SK-N-MC (cell line): Measurements from ENCODE around the gene PTGER4.
A peak's percentile ranks its signal among the peaks of the same experiment; 100 is the strongest.

Source experiments
- DNase-seq: peaks from one replicate; pipeline ENCODE4 v3.0.0-alpha.2; 2011; ENCODE audit warnings: low read depth, low spot score
- H3K27ac ChIP-seq: fragments of 200-600 bp; sonication (generic); 2 replicates; pipeline ENCODE4 v1.5.1; 2016; ENCODE audit warnings: mixed run types
- H3K36me3 ChIP-seq: fragments of 200-600 bp; sonication (generic); 2 replicates; pipeline ENCODE4 v1.6.1; 2017; ENCODE audit warnings: antibody characterized with exemption, low read length, mixed read lengths; ENCODE audit not compliant: insufficient read depth
- H3K4me3 ChIP-seq: fragments of 200-600 bp; sonication (generic); 2 replicates; pipeline ENCODE4 v1.5.1; 2016
- H3K9ac ChIP-seq: fragments of 200-600 bp; sonication (generic); 2 replicates; pipeline ENCODE4 v1.8.0; 2017; ENCODE audit warnings: mixed run types, mixed read lengths; ENCODE audit not compliant: insufficient read length
- H3K9me3 ChIP-seq: fragments of 200-600 bp; sonication (generic); 2 replicates; pipeline ENCODE4 v1.6.1; 2017; ENCODE audit warnings: low read depth, mild to moderate bottlenecking, antibody characterized with exemption, low read length, moderate library complexity, mixed read lengths
- EZH2 ChIP-seq: fragments of 200-600 bp; sonication (generic); IDR thresholded peaks from one replicate; pipeline ENCODE4 v1.6.1; 2017; ENCODE audit warnings: antibody characterized with exemption
- FOXP2 ChIP-seq: optimal IDR thresholded peaks from 2 replicates; pipeline ENCODE3; 2011; ENCODE audit warnings: mild to moderate bottlenecking, moderate library complexity; ENCODE audit not compliant: insufficient read depth; ENCODE audit errors: extremely low read length, control extremely low read depth
- POLR2AphosphoS5 ChIP-seq: IDR thresholded peaks from 2 replicates; pipeline ENCODE4 v1.6.1; 2012; ENCODE audit warnings: mild to moderate bottlenecking, low read depth, low read length, borderline replicate concordance

PTGER4 gene

GRCh38 chr5:40676613-40677343 is 2.9 kb upstream of the PTGER4 start:
- Histone ChIP-seq H3K9me3 (no peaks in the 10 kb centered on the region), H3K4me3 (no peak overlapping the region), H3K9ac (no peak overlapping the region), H3K36me3 (no peaks in the 10 kb centered on the region; the same call in 1 of the 2 replicates), H3K27ac (no peak overlapping the region)
- no peak for TF ChIP-seq POLR2AphosphoS5
- TF ChIP-seq FOXP2, result no peak
- TF ChIP-seq EZH2, result no peak
- no peak for DNase-seq

GRCh38 chr5:40677456-40677855 is 2.3 kb upstream of the PTGER4 start:
- Histone ChIP-seq H3K36me3 (no peaks in the 10 kb centered on the region; the same call in 1 of the 2 replicates), H3K9ac (no peak overlapping the region), H3K27ac (no peak overlapping the region), H3K9me3 (no peaks in the 10 kb centered on the region), H3K4me3 (no peak overlapping the region)
- no peak for TF ChIP-seq EZH2
- TF ChIP-seq FOXP2, result no peak
- TF ChIP-seq POLR2AphosphoS5, result no peak
- no peak for DNase-seq

GRCh38 chr5:40678026-40678425 is 1.7 kb upstream of the PTGER4 start:
- H3K9me3 ChIP-seq, result no peaks in the 10 kb centered on the region
- DNase-seq, result no peak
- no peak overlapping the region for H3K4me3 ChIP-seq
- H3K9ac ChIP-seq, result no peak overlapping the region
- TF ChIP-seq FOXP2 (no peak), EZH2 (no peak), POLR2AphosphoS5 (no peak)
- H3K36me3 ChIP-seq, result no peaks in the 10 kb centered on the region; the same call in 1 of the 2 replicates
- H3K27ac ChIP-seq, result peak overlapping the region; percentile 83; the same call in 1 of the 2 replicates

- DNase-seq, result no peak
- peak overlapping the region; percentile 93 for H3K4me3 ChIP-seq
Observed at GRCh38 chr5:40678460-40679147, 1.1 kb upstream of the PTGER4 start.

GRCh38 chr5:40679148-40679912 is 385 bp upstream of the PTGER4 start:
- no peak for DNase-seq
- Histone ChIP-seq H3K27ac (peak overlapping the region; percentile 83), H3K9ac (peak overlapping the region; percentile 84), H3K9me3 (no peaks in the 10 kb centered on the region), H3K36me3 (no peaks in the 10 kb centered on the region; the same call in 1 of the 2 replicates), H3K4me3 (peak overlapping the region; percentile 93)
- TF ChIP-seq FOXP2 (no peak), POLR2AphosphoS5 (peak; percentile 45; the same call in 1 of the 2 replicates)

More at GRCh38 chr5:40678460-40679147, 1.1 kb upstream of the PTGER4 start:
- no peaks in the 10 kb centered on the region; the same call in 1 of the 2 replicates for H3K36me3 ChIP-seq
- H3K27ac ChIP-seq, result peak overlapping the region; percentile 83
- no peaks in the 10 kb centered on the region for H3K9me3 ChIP-seq
- peak overlapping the region; percentile 84 for H3K9ac ChIP-seq
- no peak for TF ChIP-seq EZH2

GRCh38 chr5:40680741-40681362 is 1.1 kb downstream of the PTGER4 start:
- no peak for DNase-seq
- TF ChIP-seq FOXP2, result no peak
- TF ChIP-seq EZH2, result no peak
- TF ChIP-seq POLR2AphosphoS5, result no peak
- Histone ChIP-seq H3K36me3 (no peaks in the 10 kb centered on the region; the same call in 1 of the 2 replicates), H3K9me3 (no peaks in the 10 kb centered on the region), H3K27ac (no peak overlapping the region), H3K9ac (no peak overlapping the region), H3K4me3 (peak overlapping the region; percentile 93)

- no peak overlapping the region for H3K9ac ChIP-seq
- H3K36me3 ChIP-seq, result no peaks in the 10 kb centered on the region; the same call in 1 of the 2 replicates
- H3K27ac ChIP-seq, result no peak overlapping the region
- DNase-seq, result no peak
- TF ChIP-seq EZH2, result no peak
- TF ChIP-seq FOXP2, result no peak
- no peak for TF ChIP-seq POLR2AphosphoS5
- H3K9me3 ChIP-seq, result no peaks in the 10 kb centered on the region
- no peak overlapping the region for H3K4me3 ChIP-seq
Observed at GRCh38 chr5:40681363-40682153, 1.8 kb downstream of the PTGER4 start.
